ENCODE data around the gene ARL5A.

GRCh38 chr2:151791545-151791944 is 36.7 kb downstream of the ARL5A start:
- TF ChIP-seq POLR2A (IDR thresholded peaks at IDR 0.05) (no peak), POLR2AphosphoS5 (IDR thresholded peaks at IDR 0.05) (no peak), CTCF (IDR thresholded peaks at IDR 0.05) (no peak)
